Panc1 (cell line): ENCODE measurements around the gene TADA1. TPM values are rescaled to one million over a fixed set of nuclear protein-coding genes. Genes with fewer than 3 reads are reported as not detected.

Source experiments
- ATAC-seq: fragments of 200-7000 bp; cut with Tn5 transposase; 2 replicates; pipeline ENCODE4 v1.9.1; 2020; ENCODE audit warnings: mild to moderate bottlenecking, moderate library complexity
- BruUV-seq: library from RNA; stranded (reverse); fragments of 400-500 nt; replicated peaks from 2 replicates; lab custom pipeline; 2021; lab: Mats Ljungman, UMichigan
- CTCF ChIA-PET: fragments of 300-600 bp; sonication (Branson Sonifier 250); formaldehyde crosslinking; loops from one replicate; lab custom pipeline; 2022; ENCODE audit warnings: antibody characterized with exemption; lab: Charles Lee
- POLR2A ChIA-PET: fragments of 300-600 bp; sonication (Branson Sonifier 250); formaldehyde crosslinking; loops from one replicate; lab custom pipeline; 2022; ENCODE audit warnings: antibody characterized with exemption; lab: Charles Lee
- DNase-seq: peaks from one replicate; pipeline ENCODE4 v3.0.0-alpha.2; 2010; ENCODE audit warnings: low read depth, low spot score
- H3K27ac ChIP-seq: 2 replicates; pipeline ENCODE4 v1.5.1; 2011; ENCODE audit warnings: mild to moderate bottlenecking, low read length, inconsistent platforms
- H3K27me3 ChIP-seq: fragments of 200-500 bp; sonication (Bioruptor generic); 2 replicates; pipeline ENCODE4 v1.6.0; 2014; ENCODE audit warnings: low read length, inconsistent platforms; ENCODE audit not compliant: control insufficient read depth, insufficient read depth
- H3K36me3 ChIP-seq: fragments of 200-500 bp; sonication (Bioruptor generic); 2 replicates; pipeline ENCODE4 v1.5.1; 2014; ENCODE audit warnings: inconsistent platforms, mild to moderate bottlenecking, low read length, moderate library complexity; ENCODE audit not compliant: control insufficient read depth, insufficient read depth
- H3K4me1 ChIP-seq: 2 replicates; pipeline ENCODE4 v1.5.1; 2011; ENCODE audit warnings: inconsistent platforms, mild to moderate bottlenecking, low read length, moderate library complexity; ENCODE audit not compliant: control insufficient read depth, insufficient read depth
- H3K4me3 ChIP-seq, 2 experiments: 2 replicates each; pipeline ENCODE4 v1.5.1; 2011 to 2012; ENCODE audit warnings: low read depth in 2 of 2, low read length in 2 of 2, mild to moderate bottlenecking in 2 of 2, inconsistent platforms in 1 of 2, moderate library complexity in 1 of 2
- H3K9me3 ChIP-seq: fragments of 200-500 bp; sonication (Bioruptor generic); 2 replicates; pipeline ENCODE4 v1.5.1; 2014; ENCODE audit warnings: low read depth, mild to moderate bottlenecking, inconsistent platforms, low read length, moderate library complexity; ENCODE audit not compliant: control insufficient read depth, insufficient read depth
- POLR2AphosphoS5 ChIP-seq: IDR thresholded peaks from 2 replicates; pipeline ENCODE4 v1.6.1; 2012; ENCODE audit warnings: mild to moderate bottlenecking, low read depth, low read length, moderate library complexity
- SIN3A ChIP-seq: IDR thresholded peaks from 2 replicates; pipeline ENCODE4 v1.6.1; 2012; ENCODE audit warnings: low read depth, mild to moderate bottlenecking, low read length, moderate library complexity, borderline replicate concordance; ENCODE audit not compliant: insufficient read depth
- TCF7L2 ChIP-seq: IDR thresholded peaks from 2 replicates; pipeline ENCODE4 v1.6.1; 2011; ENCODE audit warnings: mild to moderate bottlenecking, low read depth, low read length, inconsistent platforms
- in situ Hi-C: cut with HindIII; loops from 2 replicates; pipeline ENCODE4 v1.10.0; 2016; ENCODE audit warnings: low sequenced_read_pairs, low pct_unique_long_range_greater_than_20kb
- intact Hi-C: fragments of 100-400 bp; cut with micrococcal nuclease; formaldehyde crosslinking; loops from one replicate; pipeline ENCODE4 v1.10.0; 2022; ENCODE audit not compliant: unreplicated experiment
- total RNA-seq: library from RNA; stranded (reverse); gene quantifications from one replicate; pipeline ENCODE4 v1.2.1, GENCODE V29; 2021; ENCODE audit not compliant: unreplicated experiment
- TF ChIP-seq, protein P1 (sequence below): fragments of 450-650 bp; IDR thresholded peaks from 2 replicates; pipeline ENCODE4 v1.5.1; 2017; ENCODE audit warnings: mild to moderate bottlenecking
- TF ChIP-seq, protein P2 (sequence below), 2 experiments: IDR thresholded peaks; 2 replicates each; pipeline ENCODE4 v1.6.1; 2011 to 2012; ENCODE audit warnings: low read depth in 2 of 2, control low read depth in 1 of 2, low read length in 1 of 2, mild to moderate bottlenecking in 1 of 2, moderate library complexity in 1 of 2; ENCODE audit not compliant: insufficient read depth in 1 of 2

Gene TADA1
- total RNA-seq, 1 experiment from 2014 or later: 12.3 TPM

DNA sequence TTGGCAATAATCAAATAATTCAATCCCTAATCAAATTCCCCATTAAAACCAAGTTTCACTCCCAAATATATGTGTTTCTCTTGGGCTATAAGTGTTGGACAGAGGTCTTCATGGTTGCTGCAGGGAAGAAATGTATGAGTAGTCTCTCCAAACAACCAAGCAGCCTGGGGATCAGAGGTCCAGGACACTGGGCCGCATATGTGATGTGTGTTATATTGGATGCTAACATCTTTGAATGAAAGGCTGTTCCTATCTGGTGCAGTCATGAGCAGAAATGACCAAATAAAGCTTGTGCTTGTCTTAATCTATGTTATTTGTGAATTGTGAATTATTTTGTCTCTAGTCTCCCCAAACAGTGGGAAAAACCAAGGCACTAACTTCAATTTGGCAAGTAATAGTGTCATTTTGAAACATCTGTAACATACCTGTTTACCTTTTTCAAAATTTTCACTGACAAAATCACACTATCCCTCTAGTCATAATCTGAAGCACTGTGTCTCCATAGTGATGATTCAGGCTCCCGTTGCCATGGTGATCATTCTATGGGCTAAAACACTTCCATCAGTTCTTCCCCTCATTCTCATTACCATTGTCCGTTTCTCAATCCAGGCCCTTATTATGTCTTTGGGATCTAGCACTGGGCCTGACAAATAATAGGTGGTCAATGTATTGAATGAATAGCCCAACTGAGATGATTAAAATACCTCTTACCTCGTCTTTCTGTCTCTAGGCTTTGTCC, 12.5 kb upstream of the TADA1 start:
- no peak for DNase-seq
- ATAC-seq: no peak
- Histone ChIP-seq H3K9me3 (no peaks in the 10 kb centered on the region), H3K4me1 (no peaks in the 10 kb centered on the region), H3K36me3 (no peaks in the 10 kb centered on the region), H3K27me3 (peaks cover 33% of the 10 kb centered on the region), H3K4me3 (no peak overlapping the region), H3K27ac (no peak overlapping the region)
- no TSS peak for BruUV-seq
- TF ChIP-seq SIN3A (no peak), TCF7L2 (no peak), POLR2AphosphoS5 (no peak)
- TF ChIP-seq, protein P1, sequence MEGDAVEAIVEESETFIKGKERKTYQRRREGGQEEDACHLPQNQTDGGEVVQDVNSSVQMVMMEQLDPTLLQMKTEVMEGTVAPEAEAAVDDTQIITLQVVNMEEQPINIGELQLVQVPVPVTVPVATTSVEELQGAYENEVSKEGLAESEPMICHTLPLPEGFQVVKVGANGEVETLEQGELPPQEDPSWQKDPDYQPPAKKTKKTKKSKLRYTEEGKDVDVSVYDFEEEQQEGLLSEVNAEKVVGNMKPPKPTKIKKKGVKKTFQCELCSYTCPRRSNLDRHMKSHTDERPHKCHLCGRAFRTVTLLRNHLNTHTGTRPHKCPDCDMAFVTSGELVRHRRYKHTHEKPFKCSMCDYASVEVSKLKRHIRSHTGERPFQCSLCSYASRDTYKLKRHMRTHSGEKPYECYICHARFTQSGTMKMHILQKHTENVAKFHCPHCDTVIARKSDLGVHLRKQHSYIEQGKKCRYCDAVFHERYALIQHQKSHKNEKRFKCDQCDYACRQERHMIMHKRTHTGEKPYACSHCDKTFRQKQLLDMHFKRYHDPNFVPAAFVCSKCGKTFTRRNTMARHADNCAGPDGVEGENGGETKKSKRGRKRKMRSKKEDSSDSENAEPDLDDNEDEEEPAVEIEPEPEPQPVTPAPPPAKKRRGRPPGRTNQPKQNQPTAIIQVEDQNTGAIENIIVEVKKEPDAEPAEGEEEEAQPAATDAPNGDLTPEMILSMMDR: no peak
- TF ChIP-seq, protein P2, sequence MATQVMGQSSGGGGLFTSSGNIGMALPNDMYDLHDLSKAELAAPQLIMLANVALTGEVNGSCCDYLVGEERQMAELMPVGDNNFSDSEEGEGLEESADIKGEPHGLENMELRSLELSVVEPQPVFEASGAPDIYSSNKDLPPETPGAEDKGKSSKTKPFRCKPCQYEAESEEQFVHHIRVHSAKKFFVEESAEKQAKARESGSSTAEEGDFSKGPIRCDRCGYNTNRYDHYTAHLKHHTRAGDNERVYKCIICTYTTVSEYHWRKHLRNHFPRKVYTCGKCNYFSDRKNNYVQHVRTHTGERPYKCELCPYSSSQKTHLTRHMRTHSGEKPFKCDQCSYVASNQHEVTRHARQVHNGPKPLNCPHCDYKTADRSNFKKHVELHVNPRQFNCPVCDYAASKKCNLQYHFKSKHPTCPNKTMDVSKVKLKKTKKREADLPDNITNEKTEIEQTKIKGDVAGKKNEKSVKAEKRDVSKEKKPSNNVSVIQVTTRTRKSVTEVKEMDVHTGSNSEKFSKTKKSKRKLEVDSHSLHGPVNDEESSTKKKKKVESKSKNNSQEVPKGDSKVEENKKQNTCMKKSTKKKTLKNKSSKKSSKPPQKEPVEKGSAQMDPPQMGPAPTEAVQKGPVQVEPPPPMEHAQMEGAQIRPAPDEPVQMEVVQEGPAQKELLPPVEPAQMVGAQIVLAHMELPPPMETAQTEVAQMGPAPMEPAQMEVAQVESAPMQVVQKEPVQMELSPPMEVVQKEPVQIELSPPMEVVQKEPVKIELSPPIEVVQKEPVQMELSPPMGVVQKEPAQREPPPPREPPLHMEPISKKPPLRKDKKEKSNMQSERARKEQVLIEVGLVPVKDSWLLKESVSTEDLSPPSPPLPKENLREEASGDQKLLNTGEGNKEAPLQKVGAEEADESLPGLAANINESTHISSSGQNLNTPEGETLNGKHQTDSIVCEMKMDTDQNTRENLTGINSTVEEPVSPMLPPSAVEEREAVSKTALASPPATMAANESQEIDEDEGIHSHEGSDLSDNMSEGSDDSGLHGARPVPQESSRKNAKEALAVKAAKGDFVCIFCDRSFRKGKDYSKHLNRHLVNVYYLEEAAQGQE (IDR thresholded peaks at IDR 0.05; ENCODE audit: insufficient read depth in 1 of 2, low read depth in 2 of 2, low read length in 1 of 2): no peak
- POLR2A ChIA-PET: no interaction called here
- intact Hi-C loops (no loop called here), in situ Hi-C loops (no loop called here)
- CTCF ChIA-PET: no interaction called here

DNA sequence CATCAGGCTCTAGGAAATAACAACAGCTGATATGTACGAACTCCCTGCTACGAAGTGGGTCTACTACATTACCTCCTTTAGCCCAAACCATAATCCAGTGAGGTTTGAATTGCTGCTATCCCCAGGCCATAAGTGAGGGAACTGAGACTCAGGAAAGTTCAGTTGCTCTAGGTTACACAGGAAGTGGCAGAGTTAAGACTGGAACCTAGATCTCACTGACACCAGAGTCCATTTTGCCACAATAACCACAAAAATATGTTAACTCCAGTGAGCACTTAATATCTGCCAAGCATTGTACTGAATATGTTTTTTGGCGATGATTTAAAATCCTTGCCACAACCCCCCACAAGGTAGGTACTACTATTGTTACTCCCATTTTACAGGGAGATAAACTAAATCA, 8.9 kb upstream of the TADA1 start:
- no TSS peak for BruUV-seq
- Histone ChIP-seq H3K27ac (no peak overlapping the region), H3K27me3 (peaks cover 30% of the 10 kb centered on the region), H3K9me3 (no peaks in the 10 kb centered on the region), H3K4me1 (no peaks in the 10 kb centered on the region), H3K36me3 (no peaks in the 10 kb centered on the region), H3K4me3 (no peak overlapping the region)
- intact Hi-C loops (no loop called here), in situ Hi-C loops (no loop called here)
- no peak for DNase-seq
- CTCF ChIA-PET: interaction anchor here (0.6 to 1.2 kb wide), 2 partner anchors 9 to 694 kb away, joined by 3 read pairs; partner anchors contain the start of gene TADA1
- no peak for TF ChIP-seq POLR2AphosphoS5
- TF ChIP-seq, protein P2 (IDR thresholded peaks at IDR 0.05; ENCODE audit: insufficient read depth in 1 of 2, low read depth in 2 of 2, low read length in 1 of 2): no peak
- no peak for TF ChIP-seq TCF7L2
- TF ChIP-seq, protein P1: no peak
- TF ChIP-seq SIN3A: no peak
- ATAC-seq: no peak
- POLR2A ChIA-PET: no interaction called here
